OCI-LY1 (cell line): Measurements from ENCODE around the gene PXT1.

Source experiments
- H2AFZ ChIP-seq: fragments of 200-600 bp; sonication (generic), shearing (Covaris generic); 2 replicates; pipeline ENCODE4 v1.6.0; 2014; ENCODE audit warnings: antibody characterized with exemption, mild to moderate bottlenecking, low read length
- H3F3A ChIP-seq: fragments of 200-600 bp; sonication (generic), shearing (Covaris generic); 2 replicates; pipeline ENCODE4 v1.6.0; 2014; ENCODE audit warnings: mild to moderate bottlenecking, antibody characterized with exemption, low read length, moderate library complexity; ENCODE audit not compliant: insufficient read depth
- H3K27ac ChIP-seq: fragments of 200-600 bp; sonication (generic); 2 replicates; pipeline ENCODE4 v1.5.1; 2014; ENCODE audit warnings: low read length, mixed run types, mild to moderate bottlenecking, low read depth; ENCODE audit not compliant: poor library complexity, severe bottlenecking
- H3K27me3 ChIP-seq: fragments of 200-600 bp; sonication (generic); 2 replicates; pipeline ENCODE4 v1.6.0; 2014; ENCODE audit warnings: antibody characterized with exemption, mild to moderate bottlenecking, low read length, moderate library complexity; ENCODE audit not compliant: insufficient read depth
- H3K36me3 ChIP-seq: fragments of 200-600 bp; sonication (generic); 2 replicates; pipeline ENCODE4 v1.6.1; 2014; ENCODE audit warnings: mild to moderate bottlenecking, antibody characterized with exemption, low read length, moderate library complexity, mixed read lengths; ENCODE audit not compliant: insufficient read depth
- H3K4me1 ChIP-seq: fragments of 200-600 bp; sonication (generic); 2 replicates; pipeline ENCODE4 v1.5.1; 2014; ENCODE audit warnings: mild to moderate bottlenecking, low read length, moderate library complexity; ENCODE audit not compliant: insufficient read depth, severe bottlenecking
- H3K4me2 ChIP-seq: fragments of 200-600 bp; sonication (generic), shearing (Covaris generic); 2 replicates; pipeline ENCODE4 v1.6.1; 2014; ENCODE audit warnings: low read length
- H3K4me3 ChIP-seq: fragments of 200-600 bp; sonication (generic); 2 replicates; pipeline ENCODE4 v1.5.1; 2014; ENCODE audit warnings: low read length, low read depth, mild to moderate bottlenecking, mixed read lengths; ENCODE audit not compliant: poor library complexity, severe bottlenecking
- H3K79me2 ChIP-seq: fragments of 200-600 bp; shearing (Covaris generic); 2 replicates; pipeline ENCODE4 v1.6.1; 2016; ENCODE audit warnings: mixed run types, low read length, mixed read lengths; ENCODE audit not compliant: insufficient read depth
- H3K9ac ChIP-seq: fragments of 200-600 bp; sonication (generic), shearing (Covaris generic); 2 replicates; pipeline ENCODE4 v1.6.1; 2014; ENCODE audit warnings: mild to moderate bottlenecking, low read length, mixed read lengths
- H3K9me2 ChIP-seq: fragments of 200-600 bp; sonication (generic), shearing (Covaris generic); 2 replicates; pipeline ENCODE4 v1.6.1; 2014; ENCODE audit warnings: low read depth, mild to moderate bottlenecking, low read length, mixed read lengths
- H3K9me3 ChIP-seq: fragments of 200-600 bp; shearing (Covaris generic); 2 replicates; pipeline ENCODE4 v1.6.1; 2014; ENCODE audit warnings: low read length, mixed read lengths
- H4K20me1 ChIP-seq: fragments of 200-600 bp; sonication (generic), shearing (Covaris generic); 2 replicates; pipeline ENCODE4 v1.6.0; 2016; ENCODE audit warnings: mild to moderate bottlenecking, low read length; ENCODE audit not compliant: insufficient read depth
- CTCF ChIP-seq: fragments of 200-600 bp; sonication (generic), shearing (Covaris generic); IDR thresholded peaks from 2 replicates; pipeline ENCODE4 v1.5.1; 2017; ENCODE audit warnings: mild to moderate bottlenecking, antibody characterized with exemption, low read length, moderate library complexity, mixed read lengths
- EZH2 ChIP-seq: fragments of 200-600 bp; sonication (generic), shearing (Covaris generic); IDR thresholded peaks from 2 replicates; pipeline ENCODE4 v1.8.0; 2017; ENCODE audit warnings: borderline replicate concordance, mixed run types, mild to moderate bottlenecking, antibody characterized with exemption, low read length, moderate library complexity, mixed read lengths

PXT1 gene

GRCh38 chr6:36345681-36346466 is 96.8 kb downstream of the PXT1 start:
- Histone ChIP-seq H3K36me3 (no peaks in the 10 kb centered on the region), H2AFZ (no peak overlapping the region), H3K79me2 (no peaks in the 10 kb centered on the region), H3K27me3 (no peaks in the 10 kb centered on the region), H3K27ac (no peak overlapping the region), H3K9me2 (no peaks in the 10 kb centered on the region), H3K4me2 (no peak overlapping the region), H3K4me3 (no peak overlapping the region), H3K4me1 (peaks cover 13% of the 10 kb centered on the region), H4K20me1 (no peaks in the 10 kb centered on the region), H3F3A (no peaks in the 10 kb centered on the region), H3K9me3 (no peaks in the 10 kb centered on the region), H3K9ac (no peak overlapping the region)
- TF ChIP-seq CTCF = no peak
- no peak for TF ChIP-seq EZH2

- Histone ChIP-seq H3K27ac (no peak overlapping the region), H3K27me3 (no peaks in the 10 kb centered on the region), H3K9me3 (no peaks in the 10 kb centered on the region), H3K9ac (no peak overlapping the region), H3F3A (no peaks in the 10 kb centered on the region), H3K4me3 (no peak overlapping the region), H4K20me1 (no peaks in the 10 kb centered on the region), H3K79me2 (no peaks in the 10 kb centered on the region), H2AFZ (no peak overlapping the region), H3K36me3 (no peaks in the 10 kb centered on the region), H3K9me2 (no peaks in the 10 kb centered on the region), H3K4me1 (peaks cover 5% of the 10 kb centered on the region), H3K4me2 (no peak overlapping the region)
- TF ChIP-seq EZH2 (no peak), CTCF (no peak)
Observed at GRCh38 chr6:36343109-36343680, 99.5 kb downstream of the PXT1 start.

- no peaks in the 10 kb centered on the region for H3K9me2 ChIP-seq
- peak overlapping the region; percentile 49 for H3K4me2 ChIP-seq
- H3K27me3 ChIP-seq = no peaks in the 10 kb centered on the region
- H4K20me1 ChIP-seq = no peaks in the 10 kb centered on the region
- no peak overlapping the region for H3K9ac ChIP-seq
- no peak overlapping the region for H3K27ac ChIP-seq
- peaks cover 5% of the 10 kb centered on the region for H3K4me1 ChIP-seq
- no peak for TF ChIP-seq EZH2
- TF ChIP-seq CTCF = peak; percentile 96
- H3K9me3 ChIP-seq = no peaks in the 10 kb centered on the region
- H3K4me3 ChIP-seq = peak overlapping the region; percentile 20
- H3K36me3 ChIP-seq = no peaks in the 10 kb centered on the region
- no peaks in the 10 kb centered on the region for H3K79me2 ChIP-seq
- H2AFZ ChIP-seq = no peak overlapping the region
- H3F3A ChIP-seq = no peaks in the 10 kb centered on the region
Observed at GRCh38 chr6:36340618-36341454, 101.8 kb downstream of the PXT1 start.
